Erythroblast (primary cell): ENCODE data around the gene KIAA0586.
"Not testable (repeated sequence)": the region's sequence is repeated elsewhere in the genome, so short reads cannot be mapped to it uniquely, and the experiment has no call there.

Experiments
- GATA1 ChIP-seq: IDR thresholded peaks from 2 replicates; pipeline ENCODE4 v1.6.1; 2011; ENCODE audit warnings: low read depth, mild to moderate bottlenecking, control low read depth, low read length, moderate library complexity
- POLR2A ChIP-seq: IDR thresholded peaks from 2 replicates; pipeline ENCODE4 v1.6.1; 2011; ENCODE audit warnings: mild to moderate bottlenecking, low read length

DNA sequence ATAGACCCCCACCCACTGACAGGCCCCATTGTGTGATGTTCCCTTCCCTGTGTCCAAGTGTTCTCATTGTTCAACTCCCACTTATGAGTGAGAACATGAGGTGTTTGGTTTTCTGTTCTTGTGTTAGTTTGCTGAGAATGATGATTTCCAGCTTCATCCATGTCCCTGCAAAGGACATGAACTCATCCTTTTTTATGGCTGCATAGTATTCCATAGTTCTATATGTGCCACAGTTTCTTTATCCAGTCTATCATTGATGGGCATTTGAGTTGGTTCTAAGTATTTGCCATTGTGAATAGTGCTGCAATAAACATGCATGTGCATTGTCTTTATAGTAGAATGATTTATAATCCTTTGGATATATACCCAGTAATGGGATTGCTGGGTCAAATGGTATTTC is 152.5 kb downstream of the KIAA0586 start:
- not testable (repeated sequence) for TF ChIP-seq POLR2A, GATA1
